ENCODE measurements around the gene SLC38A10.
"Not testable (repeated sequence)": the region's sequence is repeated elsewhere in the genome, so short reads cannot be mapped to it uniquely, and the experiment has no call there.

The SLC38A10 gene

GRCh38 chr17:81313776-81314397, 18.8 kb upstream of the SLC38A10 start:
- H3K9ac ChIP-seq = peak overlapping the region; percentile 7; the same call in 1 of the 2 replicates
- peaks cover 8% of the 10 kb centered on the region; the same call in 1 of the 2 replicates for H3K27me3 ChIP-seq
- no peaks in the 10 kb centered on the region for H3K9me3 ChIP-seq
- H3K27ac ChIP-seq = no peak overlapping the region
- TF ChIP-seq Cebpa-rat (IDR thresholded peaks at IDR 0.05) = no peak
- peaks cover 57% of the 10 kb centered on the region for H3K4me1 ChIP-seq
- H3K4me3 ChIP-seq = no peak overlapping the region
- no peaks in the 10 kb centered on the region for H3K36me3 ChIP-seq
- 0 out of 2 replicates have a peak overlapping the region, but pooled peaks have one; percentile 31 for H3K4me2 ChIP-seq
- no peaks in the 10 kb centered on the region for H4K20me1 ChIP-seq

GRCh38 chr17:81312624-81313325, 17.7 kb upstream of the SLC38A10 start:
- peaks cover 65% of the 10 kb centered on the region for H3K4me1 ChIP-seq

GRCh38 chr17:81311946-81312345, 16.8 kb upstream of the SLC38A10 start:
- H3K9ac ChIP-seq = no peak overlapping the region
- no peaks in the 10 kb centered on the region for H3K9me3 ChIP-seq
- no peak overlapping the region for H3K27ac ChIP-seq
- no peak overlapping the region for H3K4me2 ChIP-seq
- TF ChIP-seq Cebpa-rat (IDR thresholded peaks at IDR 0.05) = no peak
- no peaks in the 10 kb centered on the region for H4K20me1 ChIP-seq
- no peaks in the 10 kb centered on the region for H3K36me3 ChIP-seq
- peaks cover 8% of the 10 kb centered on the region; the same call in 1 of the 2 replicates for H3K27me3 ChIP-seq
- H3K4me1 ChIP-seq = peaks cover 66% of the 10 kb centered on the region
- H3K4me3 ChIP-seq = no peak overlapping the region

More at GRCh38 chr17:81312624-81313325, 17.7 kb upstream of the SLC38A10 start:
- no peak for TF ChIP-seq Cebpa-rat (IDR thresholded peaks at IDR 0.05)
- H3K27ac ChIP-seq = no peak overlapping the region
- no peaks in the 10 kb centered on the region for H4K20me1 ChIP-seq
- no peaks in the 10 kb centered on the region for H3K9me3 ChIP-seq
- peaks cover 8% of the 10 kb centered on the region; the same call in 1 of the 2 replicates for H3K27me3 ChIP-seq
- H3K4me3 ChIP-seq = no peak overlapping the region
- no peaks in the 10 kb centered on the region for H3K36me3 ChIP-seq
- H3K9ac ChIP-seq = no peak overlapping the region
- H3K4me2 ChIP-seq = peak overlapping the region; percentile 29

- no peak overlapping the region for H3K9ac ChIP-seq
- no peaks in the 10 kb centered on the region for H4K20me1 ChIP-seq
- no peak for TF ChIP-seq Cebpa-rat (IDR thresholded peaks at IDR 0.05)
- H3K27ac ChIP-seq = no peak overlapping the region
- no peak overlapping the region for H3K4me2 ChIP-seq
- no peaks in the 10 kb centered on the region for H3K36me3 ChIP-seq
- peaks cover 66% of the 10 kb centered on the region for H3K4me1 ChIP-seq
- peaks cover 8% of the 10 kb centered on the region; the same call in 1 of the 2 replicates for H3K27me3 ChIP-seq
- H3K4me3 ChIP-seq = no peak overlapping the region
- H3K9me3 ChIP-seq = no peaks in the 10 kb centered on the region
These were observed 15.9 kb upstream of the SLC38A10 start for GRCh38 chr17:81310949-81311550.

GRCh38 chr17:81309859-81310839, 15.0 kb upstream of the SLC38A10 start:
- H3K27ac ChIP-seq = peak overlapping the region; percentile 43; the same call in 1 of the 2 replicates
- H3K4me2 ChIP-seq = peak overlapping the region; percentile 71
- no peak for TF ChIP-seq Cebpa-rat (IDR thresholded peaks at IDR 0.05)
- no peaks in the 10 kb centered on the region for H3K9me3 ChIP-seq
- H4K20me1 ChIP-seq = no peaks in the 10 kb centered on the region
- no peaks in the 10 kb centered on the region for H3K36me3 ChIP-seq
- peaks cover 8% of the 10 kb centered on the region; the same call in 1 of the 2 replicates for H3K27me3 ChIP-seq
- H3K9ac ChIP-seq = peak overlapping the region; percentile 36; the same call in 1 of the 2 replicates
- H3K4me3 ChIP-seq = no peak overlapping the region
- peaks cover 66% of the 10 kb centered on the region for H3K4me1 ChIP-seq

GRCh38 chr17:81309140-81309858, 14.2 kb upstream of the SLC38A10 start:
- H3K4me2 ChIP-seq = peak overlapping the region; percentile 71
- peaks cover 8% of the 10 kb centered on the region; the same call in 1 of the 2 replicates for H3K27me3 ChIP-seq

GRCh38 chr17:81308784-81309139, 13.7 kb upstream of the SLC38A10 start:
- peak overlapping the region; percentile 43 for H3K27ac ChIP-seq
- peak overlapping the region; percentile 71 for H3K4me2 ChIP-seq
- H3K9me3 ChIP-seq, H4K20me1 ChIP-seq, H3K27me3 ChIP-seq, H3K36me3 ChIP-seq, H3K4me3 ChIP-seq: not testable (repeated sequence)
- peaks cover 72% of the 10 kb centered on the region for H3K4me1 ChIP-seq
- H3K9ac ChIP-seq = 0 out of 2 replicates have a peak overlapping the region, but pooled peaks have one; percentile 36

More at GRCh38 chr17:81309140-81309858, 14.2 kb upstream of the SLC38A10 start:
- Histone ChIP-seq H3K9me3 (no peaks in the 10 kb centered on the region), H3K36me3 (no peaks in the 10 kb centered on the region), H3K9ac (peak overlapping the region; percentile 36; the same call in 1 of the 2 replicates), H3K4me1 (peaks cover 69% of the 10 kb centered on the region), H3K27ac (peak overlapping the region; percentile 43), H4K20me1 (no peaks in the 10 kb centered on the region), H3K4me3 (no peak overlapping the region)
- TF ChIP-seq Cebpa-rat (IDR thresholded peaks at IDR 0.05) = no peak

GRCh38 chr17:81307636-81308560, 12.8 kb upstream of the SLC38A10 start:
- Histone ChIP-seq H3K9me3 (no peaks in the 10 kb centered on the region), H3K36me3 (no peaks in the 10 kb centered on the region), H4K20me1 (no peaks in the 10 kb centered on the region), H3K4me1 (peaks cover 72% of the 10 kb centered on the region), H3K9ac (no peak overlapping the region), H3K4me2 (no peak overlapping the region), H3K27me3 (peaks cover 8% of the 10 kb centered on the region; the same call in 1 of the 2 replicates), H3K4me3 (no peak overlapping the region), H3K27ac (no peak overlapping the region)
- TF ChIP-seq Cebpa-rat (IDR thresholded peaks at IDR 0.05) = no peak
